Neuron (in vitro differentiated cells): ENCODE results near the gene LRRC3.

Source experiments
- H2AFZ ChIP-seq: one replicate; pipeline ENCODE4 v1.6.1; 2013; ENCODE audit warnings: low read depth, mild to moderate bottlenecking, inconsistent platforms, low read length, moderate library complexity
- H3K27me3 ChIP-seq: one replicate; pipeline ENCODE4 v1.6.1; 2013; ENCODE audit warnings: low read length; ENCODE audit not compliant: insufficient read depth
- H3K36me3 ChIP-seq: one replicate; pipeline ENCODE4 v1.6.1; 2013; ENCODE audit warnings: low read length; ENCODE audit not compliant: insufficient read depth
- H3K4me1 ChIP-seq: one replicate; pipeline ENCODE4 v1.6.1; 2013; ENCODE audit warnings: low read length; ENCODE audit not compliant: insufficient read depth
- H3K4me3 ChIP-seq: 2 replicates; pipeline ENCODE4 v1.5.1; 2013; ENCODE audit warnings: mild to moderate bottlenecking, low read length, moderate library complexity
- H3K9me3 ChIP-seq: one replicate; pipeline ENCODE4 v1.6.1; 2013; ENCODE audit warnings: low read length

LRRC3 gene

DNA sequence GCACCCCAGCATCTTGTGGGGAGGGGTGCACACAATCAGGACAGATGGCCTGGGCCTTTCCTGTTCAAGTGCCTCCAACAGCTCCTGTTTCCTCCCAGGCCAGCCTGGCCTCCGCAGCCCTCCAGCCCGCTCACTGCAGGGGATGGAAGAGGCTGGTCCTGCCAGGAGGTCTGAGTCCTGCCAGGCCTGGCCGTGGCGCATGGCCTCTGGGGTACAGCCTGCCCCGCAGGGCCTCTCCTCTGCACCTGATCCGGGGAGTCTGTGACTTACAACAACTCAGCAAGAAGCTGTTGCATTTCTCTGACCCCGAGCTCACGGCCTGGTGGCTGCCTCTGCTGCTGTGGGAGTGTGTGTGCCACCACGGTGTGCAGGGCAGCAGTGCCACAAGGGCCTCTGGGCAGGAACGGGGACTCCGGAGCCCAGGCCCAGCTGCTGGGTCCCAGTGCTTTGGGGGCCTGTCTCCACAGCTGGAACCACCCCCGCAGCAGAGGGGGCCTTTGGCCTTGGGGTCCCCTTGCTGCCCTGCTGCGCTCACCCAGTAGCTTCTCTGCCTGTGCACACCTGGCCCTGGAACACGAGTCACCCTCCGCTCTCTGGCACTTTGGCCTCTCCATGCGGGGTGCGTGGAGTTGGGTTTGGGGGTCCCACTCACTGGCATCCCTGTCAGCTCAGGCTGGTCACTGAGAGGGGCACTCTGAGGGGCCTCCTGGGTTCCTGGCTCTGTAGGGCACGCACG is 17.4 kb upstream of the LRRC3 start:
- H3K9me3 ChIP-seq: no peaks in the 10 kb centered on the region
- no peak overlapping the region for H3K4me3 ChIP-seq
- H3K36me3 ChIP-seq: no peaks in the 10 kb centered on the region
- H3K27me3 ChIP-seq: peaks cover 17% of the 10 kb centered on the region
- H3K4me1 ChIP-seq: no peaks in the 10 kb centered on the region
- no peak overlapping the region for H2AFZ ChIP-seq

DNA sequence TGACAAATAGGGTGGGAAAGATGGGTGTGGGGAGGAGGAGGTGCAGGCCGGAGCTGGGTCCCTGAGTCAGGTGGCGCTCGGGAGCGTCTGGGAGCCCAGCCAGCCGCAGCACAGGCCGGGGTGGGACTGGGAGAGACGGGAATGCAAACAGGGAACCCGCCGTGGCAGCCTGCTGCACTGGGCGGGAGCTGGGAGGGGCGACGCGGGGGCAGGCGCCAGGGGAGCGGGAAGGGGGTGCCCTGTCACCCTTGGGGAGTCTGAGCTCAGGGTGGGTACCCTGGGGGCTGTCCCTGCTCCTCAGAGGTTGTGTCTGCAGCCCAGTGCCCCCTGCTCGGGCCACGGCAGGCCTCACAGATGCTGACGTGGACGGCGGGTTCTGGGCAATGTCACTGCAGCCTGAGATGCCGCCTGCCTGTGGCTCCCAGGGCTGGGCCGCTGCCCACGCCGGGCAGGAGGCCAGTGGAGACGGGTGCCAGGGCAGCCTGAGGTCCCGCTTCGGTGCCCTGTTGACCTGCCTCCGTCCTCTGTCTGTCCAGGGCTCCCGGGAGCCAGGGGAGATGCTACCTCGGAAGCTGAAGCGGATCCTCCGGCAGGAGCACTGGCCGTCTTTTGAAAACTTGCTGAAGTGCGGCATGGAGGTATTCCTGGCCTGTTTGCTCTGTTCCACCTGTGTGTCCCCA is 16.6 kb upstream of the LRRC3 start:
- peaks cover 11% of the 10 kb centered on the region for H3K27me3 ChIP-seq
- no peak overlapping the region for H3K4me3 ChIP-seq
- no peaks in the 10 kb centered on the region for H3K36me3 ChIP-seq
- H3K4me1 ChIP-seq: no peaks in the 10 kb centered on the region
- no peak overlapping the region for H2AFZ ChIP-seq
- H3K9me3 ChIP-seq: no peaks in the 10 kb centered on the region

DNA sequence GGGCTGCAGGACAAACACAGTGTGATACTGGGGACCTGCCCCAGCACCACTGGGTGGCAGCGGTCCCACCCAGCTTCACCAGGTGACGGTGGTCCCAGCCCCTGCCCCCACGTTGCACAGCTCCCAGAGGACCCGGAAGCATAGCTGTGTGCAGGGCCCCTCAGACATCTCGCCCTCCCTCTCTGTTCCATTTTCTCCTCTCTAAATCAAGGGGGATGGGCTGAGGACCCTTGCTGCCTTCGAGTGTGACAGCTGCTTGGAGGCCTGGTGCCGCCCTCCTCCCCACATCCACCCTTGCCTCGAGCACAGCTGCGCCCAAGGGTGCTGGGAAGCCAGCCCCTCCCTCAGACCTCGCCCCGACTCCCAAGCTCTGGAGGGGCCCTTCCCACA is 16.1 kb upstream of the LRRC3 start:
- Histone ChIP-seq H3K36me3 (no peaks in the 10 kb centered on the region), H2AFZ (no peak overlapping the region), H3K27me3 (peaks cover 11% of the 10 kb centered on the region), H3K9me3 (no peaks in the 10 kb centered on the region), H3K4me1 (no peaks in the 10 kb centered on the region), H3K4me3 (no peak overlapping the region)

DNA sequence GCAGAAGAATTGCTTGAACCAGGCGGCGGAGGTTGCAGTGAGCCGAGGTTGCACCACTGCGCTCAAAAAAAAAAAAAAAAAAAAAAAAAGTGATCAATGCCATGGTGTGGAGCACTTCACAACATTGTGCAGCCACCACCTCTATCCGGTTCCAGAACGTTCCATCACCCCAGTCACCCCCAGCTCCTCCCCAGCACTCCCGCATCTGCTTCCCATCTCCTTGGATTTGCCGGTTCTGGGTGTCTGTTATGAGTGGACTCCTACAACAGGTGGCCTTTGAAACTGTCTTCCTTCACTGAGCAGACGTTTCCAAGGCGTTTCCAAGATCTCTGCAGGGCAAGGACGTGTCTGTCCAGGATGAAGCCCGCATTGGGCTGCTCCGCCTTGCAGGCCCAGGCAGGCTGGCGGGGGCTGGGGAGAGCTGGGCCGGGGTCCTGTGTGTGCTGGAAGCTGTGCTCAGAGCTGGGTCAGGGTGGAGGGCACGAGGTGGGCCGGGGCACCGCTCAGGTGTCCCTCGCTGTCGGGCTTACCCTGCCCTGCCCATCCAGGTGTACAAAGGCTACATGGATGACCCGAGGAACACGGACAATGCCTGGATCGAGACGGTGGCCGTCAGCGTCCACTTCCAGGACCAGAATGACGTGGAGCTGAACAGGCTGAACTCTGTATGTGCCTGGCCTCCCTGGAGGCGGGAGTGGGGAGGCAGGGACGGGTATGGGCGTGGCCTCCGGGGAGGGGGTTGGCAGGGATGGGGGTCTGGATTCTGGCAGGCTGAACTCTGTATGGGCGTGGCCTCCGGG is 14.9 kb upstream of the LRRC3 start:
- Histone ChIP-seq H2AFZ (no peak overlapping the region), H3K4me1 (no peaks in the 10 kb centered on the region), H3K36me3 (no peaks in the 10 kb centered on the region), H3K27me3 (peaks cover 11% of the 10 kb centered on the region), H3K4me3 (no peak overlapping the region), H3K9me3 (no peaks in the 10 kb centered on the region)

DNA sequence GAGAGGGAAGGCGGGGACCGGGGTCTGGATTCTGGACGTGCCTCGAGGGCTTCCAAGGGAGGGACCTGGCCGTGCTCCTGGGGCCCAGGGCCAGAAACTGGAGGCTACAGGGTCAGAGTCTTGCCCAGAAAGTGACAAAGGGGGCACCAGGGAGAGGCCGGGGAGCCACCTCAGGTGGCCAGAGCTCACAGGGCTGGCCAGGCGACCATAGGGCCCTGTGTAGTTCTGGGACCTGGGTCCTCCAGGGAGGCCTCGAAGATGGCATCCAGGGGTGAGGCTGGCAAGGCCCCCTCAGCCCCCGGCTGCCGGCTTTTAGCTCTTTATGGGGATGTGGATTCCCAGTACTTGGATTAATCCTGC is 14.3 kb upstream of the LRRC3 start:
- Histone ChIP-seq H3K4me3 (no peak overlapping the region), H3K9me3 (no peaks in the 10 kb centered on the region), H3K27me3 (peaks cover 11% of the 10 kb centered on the region), H3K36me3 (no peaks in the 10 kb centered on the region), H3K4me1 (no peaks in the 10 kb centered on the region), H2AFZ (no peak overlapping the region)

DNA sequence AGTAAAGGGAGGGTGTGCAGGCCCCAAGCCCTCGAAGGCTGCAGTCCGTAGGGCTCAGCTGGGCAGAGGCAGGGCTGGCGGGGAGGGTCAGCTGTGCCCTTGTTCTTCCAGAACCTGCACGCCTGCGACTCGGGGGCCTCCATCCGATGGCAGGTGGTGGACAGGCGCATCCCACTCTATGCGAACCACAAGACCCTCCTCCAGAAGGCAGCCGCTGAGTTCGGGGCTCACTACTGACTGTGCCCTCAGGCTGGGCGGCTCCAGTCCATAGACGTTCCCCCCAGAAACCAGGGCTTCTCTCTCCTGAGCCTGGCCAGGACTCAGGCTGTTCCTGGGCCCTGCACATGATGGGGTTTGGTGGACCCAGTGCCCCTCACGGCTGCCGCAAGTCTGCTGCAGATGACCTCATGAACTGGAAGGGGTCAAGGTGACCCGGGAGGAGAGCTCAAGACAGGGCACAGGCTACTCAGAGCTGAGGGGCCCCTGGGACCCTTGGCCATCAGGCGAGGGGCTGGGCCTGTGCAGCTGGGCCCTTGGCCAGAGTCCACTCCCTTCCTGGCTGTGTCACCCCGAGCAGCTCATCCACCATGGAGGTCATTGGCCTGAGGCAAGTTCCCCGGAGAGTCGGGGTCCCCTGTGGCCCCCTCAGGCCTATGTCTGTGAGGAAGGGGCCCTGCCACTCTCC is 13.6 kb upstream of the LRRC3 start:
- no peaks in the 10 kb centered on the region for H3K9me3 ChIP-seq

DNA sequence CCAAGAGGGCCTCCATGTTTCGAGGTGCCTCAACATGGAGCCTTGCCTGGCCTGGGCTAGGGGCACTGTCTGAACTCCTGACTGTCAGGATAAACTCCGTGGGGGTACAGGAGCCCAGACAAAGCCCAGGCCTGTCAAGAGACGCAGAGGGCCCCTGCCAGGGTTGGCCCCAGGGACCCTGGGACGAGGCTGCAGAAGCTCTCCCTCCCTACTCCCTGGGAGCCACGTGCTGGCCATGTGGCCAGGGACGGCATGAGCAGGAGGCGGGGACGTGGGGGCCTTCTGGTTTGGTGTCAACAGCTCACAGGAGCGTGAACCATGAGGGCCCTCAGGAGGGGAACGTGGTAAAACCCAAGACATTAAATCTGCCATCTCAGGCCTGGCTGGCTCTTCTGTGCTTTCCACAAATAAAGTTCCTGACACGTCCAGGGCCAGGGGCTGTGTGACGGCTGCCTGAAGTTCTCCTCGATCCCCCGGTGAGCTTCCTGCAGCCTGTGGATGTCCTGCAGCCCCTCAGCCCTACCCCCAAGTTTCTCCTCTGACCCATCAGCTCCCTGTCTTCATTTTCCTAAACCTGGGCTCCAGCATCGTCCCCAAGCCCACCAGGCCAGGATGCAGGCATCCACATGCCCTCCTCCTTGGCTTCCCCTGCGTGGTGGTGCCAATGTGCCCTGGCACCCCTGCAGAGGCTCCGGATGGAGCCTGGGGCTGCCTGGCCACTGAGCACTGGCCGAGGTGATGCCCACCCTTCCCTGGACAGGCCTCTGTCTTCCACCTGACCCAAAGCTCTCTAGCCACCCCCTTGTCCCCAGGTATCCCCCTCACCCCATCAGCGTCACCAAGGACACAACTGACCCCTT is 12.8 kb upstream of the LRRC3 start:
- Histone ChIP-seq H3K9me3 (no peaks in the 10 kb centered on the region), H3K36me3 (no peaks in the 10 kb centered on the region), H3K27me3 (peaks cover 11% of the 10 kb centered on the region), H3K4me3 (no peak overlapping the region), H2AFZ (no peak overlapping the region), H3K4me1 (no peaks in the 10 kb centered on the region)

More for the DNA sequence above, 13.6 kb upstream of the LRRC3 start:
- H2AFZ ChIP-seq: no peak overlapping the region
- no peak overlapping the region for H3K4me3 ChIP-seq
- no peaks in the 10 kb centered on the region for H3K4me1 ChIP-seq
- H3K27me3 ChIP-seq: peaks cover 11% of the 10 kb centered on the region
- H3K36me3 ChIP-seq: no peaks in the 10 kb centered on the region

DNA sequence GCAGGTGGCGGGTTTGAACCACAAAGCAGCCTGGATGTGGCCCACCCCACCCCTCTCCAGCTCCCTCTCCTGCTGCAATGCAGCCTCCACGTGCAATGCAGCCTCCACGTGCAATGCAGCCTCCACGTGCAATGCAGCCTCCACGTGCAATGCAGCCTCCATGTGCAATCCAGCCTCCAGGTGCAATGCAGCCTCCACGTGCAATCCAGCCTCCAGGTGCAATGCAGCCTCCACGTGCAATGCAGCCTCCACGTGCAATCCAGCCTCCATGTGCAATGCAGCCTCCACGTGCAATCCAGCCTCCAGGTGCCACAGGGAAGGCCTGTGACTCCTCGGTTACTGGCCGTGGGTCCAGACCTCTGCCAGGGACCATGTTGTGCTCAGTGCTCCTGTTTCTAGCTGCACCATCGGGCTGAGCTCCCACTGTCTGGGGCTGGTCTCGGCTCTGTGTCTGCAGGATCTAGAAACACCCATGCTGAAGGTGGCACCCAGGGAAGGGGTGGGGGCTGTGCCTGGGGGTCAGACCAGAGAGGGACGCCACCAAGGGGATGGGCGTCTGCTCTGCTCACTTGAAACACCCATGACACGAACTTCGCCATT is 11.9 kb upstream of the LRRC3 start:
- no peaks in the 10 kb centered on the region for H3K4me1 ChIP-seq
- peaks cover 10% of the 10 kb centered on the region for H3K27me3 ChIP-seq
- H3K36me3 ChIP-seq: no peaks in the 10 kb centered on the region
- H3K4me3 ChIP-seq: no peak overlapping the region
- no peak overlapping the region for H2AFZ ChIP-seq
- no peaks in the 10 kb centered on the region for H3K9me3 ChIP-seq

DNA sequence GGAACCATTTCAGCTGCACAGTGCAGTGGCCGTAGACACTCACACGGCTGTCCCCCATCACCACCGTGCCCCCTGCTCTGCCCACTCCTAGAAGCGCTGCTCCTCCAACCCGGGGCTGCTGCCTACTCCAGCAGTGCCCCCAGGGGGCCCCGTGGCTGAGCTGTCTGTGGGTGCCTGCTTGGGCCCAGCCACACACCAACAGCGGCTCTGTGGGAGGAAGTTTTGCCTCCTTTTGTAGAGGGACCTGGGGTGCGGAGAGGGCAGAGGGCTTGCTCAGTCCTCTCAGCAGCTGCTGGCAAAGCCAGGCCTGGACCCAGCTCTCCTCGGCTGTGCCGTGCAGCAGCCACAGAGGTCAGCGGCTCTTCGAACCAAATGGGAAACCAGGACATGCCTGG is 11.4 kb upstream of the LRRC3 start:
- no peaks in the 10 kb centered on the region for H3K36me3 ChIP-seq
- no peaks in the 10 kb centered on the region for H3K9me3 ChIP-seq
- H3K4me1 ChIP-seq: peaks cover 3% of the 10 kb centered on the region
- no peak overlapping the region for H2AFZ ChIP-seq
- no peak overlapping the region for H3K4me3 ChIP-seq
- peaks cover 8% of the 10 kb centered on the region for H3K27me3 ChIP-seq

DNA sequence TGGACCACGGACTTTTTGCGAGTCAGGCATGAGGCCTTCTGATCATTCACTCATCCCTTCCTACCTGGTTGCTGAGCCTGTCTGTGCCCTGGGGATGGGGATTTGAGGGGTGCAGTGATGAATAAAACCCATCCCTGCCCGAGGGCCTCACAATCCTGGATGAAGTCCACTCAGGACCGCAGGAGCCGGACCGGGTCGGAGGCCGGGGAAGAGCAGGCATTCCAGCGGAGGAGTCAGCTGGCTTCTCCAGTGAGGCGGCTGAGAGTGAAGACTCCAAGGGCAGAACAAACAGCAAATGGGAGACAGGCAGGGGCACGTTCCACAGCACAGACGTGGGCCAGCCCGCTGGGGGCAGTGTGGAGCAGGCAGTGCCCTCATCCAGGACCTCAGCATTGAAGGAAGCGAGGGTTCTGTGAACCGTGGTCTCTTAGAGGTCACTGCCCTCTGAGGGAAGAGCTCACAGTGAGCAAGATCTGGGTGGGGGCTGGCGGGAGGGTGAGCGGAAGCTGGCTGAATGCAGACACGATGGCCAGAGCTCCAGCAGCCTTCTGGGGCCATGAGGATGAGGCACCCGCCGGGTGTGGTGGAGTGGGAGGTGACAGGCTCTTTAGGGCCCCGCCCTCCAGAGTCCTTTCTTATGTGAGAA is 10.9 kb upstream of the LRRC3 start:
- no peaks in the 10 kb centered on the region for H3K36me3 ChIP-seq
- H3K27me3 ChIP-seq: peaks cover 5% of the 10 kb centered on the region
- H3K4me1 ChIP-seq: peaks cover 5% of the 10 kb centered on the region
- no peaks in the 10 kb centered on the region for H3K9me3 ChIP-seq
- no peak overlapping the region for H2AFZ ChIP-seq
- no peak overlapping the region for H3K4me3 ChIP-seq

DNA sequence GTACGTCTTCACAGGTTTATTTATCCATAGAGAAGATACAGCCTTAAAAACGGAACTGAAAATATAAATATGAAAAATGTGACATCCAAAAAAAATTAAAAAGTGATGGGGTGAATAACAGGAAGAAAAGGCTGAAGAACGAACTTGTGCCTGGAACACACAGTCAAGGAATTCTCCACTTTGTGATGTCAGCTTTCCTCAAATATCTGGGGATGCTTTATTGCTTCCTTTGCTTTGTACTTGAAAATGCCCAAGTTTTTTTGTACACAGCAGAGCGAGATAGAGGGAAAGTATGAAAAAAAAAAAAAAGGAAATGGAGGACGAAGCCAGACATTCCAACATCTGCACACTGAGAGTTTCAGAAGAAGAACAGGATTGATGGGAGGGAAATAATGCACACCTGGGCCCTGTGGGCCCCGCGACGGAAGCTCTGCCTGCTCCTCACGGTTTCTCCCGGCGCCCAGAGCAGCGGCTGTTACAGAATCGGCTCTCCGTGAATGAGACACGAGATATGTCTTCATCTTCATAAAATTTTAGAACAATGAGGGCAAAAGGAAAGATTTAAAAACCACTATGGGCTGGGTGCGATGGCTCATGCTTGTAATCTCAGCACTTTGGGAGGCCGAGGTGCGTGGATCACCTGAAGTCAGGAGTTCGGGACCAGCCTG is 10.0 kb upstream of the LRRC3 start:
- Histone ChIP-seq H3K36me3 (no peaks in the 10 kb centered on the region), H3K4me1 (peaks cover 5% of the 10 kb centered on the region), H2AFZ (no peak overlapping the region), H3K4me3 (no peak overlapping the region), H3K9me3 (no peaks in the 10 kb centered on the region), H3K27me3 (peaks cover 5% of the 10 kb centered on the region)
